GM12878 (cell line): ENCODE results near the gene AMN.

Source experiments
- BRCA1 ChIP-seq: IDR thresholded peaks from 2 replicates; pipeline ENCODE4 v1.6.1; 2011; ENCODE audit warnings: low read depth, low read length, improper control_type of control experiment
- CHD1 ChIP-seq: IDR thresholded peaks from 2 replicates; pipeline ENCODE4 v1.6.1; 2012; ENCODE audit warnings: low read depth, low read length, improper control_type of control experiment
- EP300 ChIP-seq, 2 experiments: fragments of 150-350 bp in 1 of 2; IDR thresholded peaks; 2 replicates each; pipeline ENCODE4 v1.6.1; 2011 to 2012; ENCODE audit warnings: low read depth in 2 of 2, low read length in 2 of 2, borderline replicate concordance in 1 of 2, improper control_type of control experiment in 1 of 2, inconsistent platforms in 1 of 2; ENCODE audit not compliant: control insufficient read depth in 1 of 2
- ESRRA ChIP-seq: IDR thresholded peaks from 2 replicates; pipeline ENCODE4 v1.6.1; 2012; ENCODE audit warnings: mild to moderate bottlenecking, low read length, improper control_type of control experiment
- EZH2 ChIP-seq: IDR thresholded peaks from 2 replicates; pipeline ENCODE4 v1.6.1; 2012; ENCODE audit warnings: low read depth, mild to moderate bottlenecking, control low read depth, inconsistent platforms, low read length, borderline replicate concordance; ENCODE audit not compliant: control insufficient read depth
- GATAD2B ChIP-seq: fragments of 450-650 bp; conservative IDR thresholded peaks from 2 replicates; pipeline ENCODE4 v1.6.1; 2017; ENCODE audit warnings: low read depth, mild to moderate bottlenecking, moderate library complexity
- KAT2A ChIP-seq: conservative IDR thresholded peaks from 2 replicates; pipeline ENCODE4 v1.6.1; 2011; ENCODE audit warnings: low read depth, low read length; ENCODE audit not compliant: control insufficient read depth
- POLR2A ChIP-seq: IDR thresholded peaks from 2 replicates; pipeline ENCODE4 v1.6.1; 2011; ENCODE audit warnings: low read depth, mild to moderate bottlenecking, low read length
- RAD21 ChIP-seq: IDR thresholded peaks from 2 replicates; pipeline ENCODE4 v1.6.1; 2011; ENCODE audit warnings: mild to moderate bottlenecking, low read depth, low read length, moderate library complexity; ENCODE audit not compliant: insufficient read depth
- SPI1 ChIP-seq: IDR thresholded peaks from 2 replicates; pipeline ENCODE4 v1.6.1; 2011; ENCODE audit warnings: low read depth, mild to moderate bottlenecking, low read length, moderate library complexity, borderline replicate concordance; ENCODE audit not compliant: insufficient read depth
- TAF1 ChIP-seq: IDR thresholded peaks from 2 replicates; pipeline ENCODE4 v1.6.1; 2011; ENCODE audit warnings: mild to moderate bottlenecking, low read depth, low read length, borderline replicate concordance
- TF ChIP-seq, protein P1 (sequence below): IDR thresholded peaks from 2 replicates; pipeline ENCODE4 v1.6.1; 2011; ENCODE audit warnings: low read depth, low read length, improper control_type of control experiment, borderline replicate concordance
- TF ChIP-seq, protein P2 (sequence below), 3 experiments: IDR thresholded peaks in 2 of 3; conservative IDR thresholded peaks in 1 of 3; 2 replicates each; pipeline ENCODE4 v1.5.1; 2011; ENCODE audit warnings: low read depth in 3 of 3, low read length in 3 of 3, mild to moderate bottlenecking in 3 of 3, control low read depth in 2 of 3, moderate library complexity in 2 of 3, inconsistent platforms in 1 of 3, mixed read lengths in 1 of 3; ENCODE audit not compliant: control insufficient read depth in 2 of 3, insufficient read depth in 1 of 3; ENCODE audit errors: extremely low read depth in 1 of 3

DNA sequence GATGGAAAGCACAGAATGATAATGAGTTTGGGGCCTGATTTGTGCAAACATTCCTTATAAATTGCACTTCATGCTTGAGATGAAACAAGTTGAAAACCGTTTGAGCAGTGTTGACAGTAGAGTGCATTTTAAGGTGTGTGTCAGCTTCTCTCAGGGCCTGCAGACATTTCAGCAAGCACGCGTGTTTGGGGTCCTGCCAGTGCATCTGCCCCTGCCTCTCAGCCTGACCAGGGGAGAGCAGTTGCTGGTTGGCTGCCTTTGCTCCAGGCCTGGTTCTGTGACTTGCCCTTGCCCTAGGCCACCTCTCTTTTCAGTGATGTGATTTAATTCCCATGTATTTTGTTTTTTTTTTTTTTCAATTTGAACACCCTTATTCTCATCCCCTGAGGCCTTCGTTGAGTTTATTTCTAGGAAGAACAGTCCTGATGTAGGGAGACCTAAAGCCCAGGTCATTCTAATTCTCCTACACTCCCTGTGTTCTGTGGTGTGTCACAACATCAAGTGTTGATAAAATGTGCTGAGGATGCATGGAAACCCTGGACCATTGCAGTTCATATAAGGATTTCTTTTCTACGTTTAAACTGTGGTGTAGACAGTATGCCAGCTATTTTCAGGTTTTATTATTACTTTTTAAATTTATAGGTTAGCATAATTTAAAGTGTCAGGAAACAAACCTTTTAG is 40.1 kb upstream of the AMN start:
- TF ChIP-seq GATAD2B (no peak), POLR2A (no peak), TAF1 (no peak), RAD21 (no peak), EP300 (IDR thresholded peaks at IDR 0.05; ENCODE audit: borderline replicate concordance in 1 of 2, control insufficient read depth in 1 of 2, low read depth in 2 of 2, low read length in 2 of 2) (no peak), BRCA1 (no peak), ESRRA (no peak), EZH2 (no peak), KAT2A (no peak), SPI1 (no peak), CHD1 (no peak)
- TF ChIP-seq, protein P1, sequence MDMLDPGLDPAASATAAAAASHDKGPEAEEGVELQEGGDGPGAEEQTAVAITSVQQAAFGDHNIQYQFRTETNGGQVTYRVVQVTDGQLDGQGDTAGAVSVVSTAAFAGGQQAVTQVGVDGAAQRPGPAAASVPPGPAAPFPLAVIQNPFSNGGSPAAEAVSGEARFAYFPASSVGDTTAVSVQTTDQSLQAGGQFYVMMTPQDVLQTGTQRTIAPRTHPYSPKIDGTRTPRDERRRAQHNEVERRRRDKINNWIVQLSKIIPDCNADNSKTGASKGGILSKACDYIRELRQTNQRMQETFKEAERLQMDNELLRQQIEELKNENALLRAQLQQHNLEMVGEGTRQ = no peak
- TF ChIP-seq, protein P2, sequence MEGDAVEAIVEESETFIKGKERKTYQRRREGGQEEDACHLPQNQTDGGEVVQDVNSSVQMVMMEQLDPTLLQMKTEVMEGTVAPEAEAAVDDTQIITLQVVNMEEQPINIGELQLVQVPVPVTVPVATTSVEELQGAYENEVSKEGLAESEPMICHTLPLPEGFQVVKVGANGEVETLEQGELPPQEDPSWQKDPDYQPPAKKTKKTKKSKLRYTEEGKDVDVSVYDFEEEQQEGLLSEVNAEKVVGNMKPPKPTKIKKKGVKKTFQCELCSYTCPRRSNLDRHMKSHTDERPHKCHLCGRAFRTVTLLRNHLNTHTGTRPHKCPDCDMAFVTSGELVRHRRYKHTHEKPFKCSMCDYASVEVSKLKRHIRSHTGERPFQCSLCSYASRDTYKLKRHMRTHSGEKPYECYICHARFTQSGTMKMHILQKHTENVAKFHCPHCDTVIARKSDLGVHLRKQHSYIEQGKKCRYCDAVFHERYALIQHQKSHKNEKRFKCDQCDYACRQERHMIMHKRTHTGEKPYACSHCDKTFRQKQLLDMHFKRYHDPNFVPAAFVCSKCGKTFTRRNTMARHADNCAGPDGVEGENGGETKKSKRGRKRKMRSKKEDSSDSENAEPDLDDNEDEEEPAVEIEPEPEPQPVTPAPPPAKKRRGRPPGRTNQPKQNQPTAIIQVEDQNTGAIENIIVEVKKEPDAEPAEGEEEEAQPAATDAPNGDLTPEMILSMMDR (IDR thresholded peaks at IDR 0.05 in 2 of 3, conservative IDR thresholded peaks at IDR 0.05 in 1 of 3; ENCODE audit: control insufficient read depth in 2 of 3, extremely low read depth in 1 of 3, insufficient read depth in 1 of 3, low read depth in 3 of 3, low read length in 3 of 3) = no peak
